H9 (cell line): Measurements from ENCODE around the gene MAPKAP1. TPM values are rescaled to one million over a fixed set of nuclear protein-coding genes. Genes with fewer than 3 reads are reported as not detected.
"Not testable (repeated sequence)": the region's sequence is repeated elsewhere in the genome, so short reads cannot be mapped to it uniquely, and the experiment has no call there.

Experiments
- DNase-seq: peaks from one replicate; pipeline ENCODE4 v3.0.0-alpha.2; 2017
- H2AFZ ChIP-seq: one replicate; pipeline ENCODE4 v1.6.1; 2013; ENCODE audit warnings: mild to moderate bottlenecking, low read length, control low read depth, moderate library complexity
- H2AK5ac ChIP-seq: 2 replicates; pipeline ENCODE4 v1.6.1; 2013; ENCODE audit warnings: low read length, control low read depth, mixed read lengths; ENCODE audit not compliant: insufficient read length
- H2BK120ac ChIP-seq: one replicate; pipeline ENCODE4 v1.6.1; 2013; ENCODE audit warnings: low read depth, mild to moderate bottlenecking, low read length, control low read depth, inconsistent platforms; ENCODE audit not compliant: poor library complexity, severe bottlenecking
- H2BK12ac ChIP-seq: 2 replicates; pipeline ENCODE4 v1.6.1; 2013; ENCODE audit warnings: low read length, control low read depth, mixed read lengths, low read depth; ENCODE audit not compliant: insufficient read length
- H2BK15ac ChIP-seq: 2 replicates; pipeline ENCODE4 v1.6.1; 2013; ENCODE audit warnings: low read depth, low read length, control low read depth
- H2BK20ac ChIP-seq: one replicate; pipeline ENCODE4 v1.6.1; 2013; ENCODE audit warnings: low read depth, mild to moderate bottlenecking, low read length, control low read depth, inconsistent platforms; ENCODE audit not compliant: poor library complexity, severe bottlenecking
- H2BK5ac ChIP-seq: 2 replicates; pipeline ENCODE4 v1.6.1; 2013; ENCODE audit warnings: low read length, control low read depth, mixed read lengths; ENCODE audit not compliant: insufficient read length
- H3K14ac ChIP-seq: 2 replicates; pipeline ENCODE4 v1.6.1; 2013; ENCODE audit warnings: low read length, control low read depth; ENCODE audit not compliant: insufficient read depth
- H3K18ac ChIP-seq: 2 replicates; pipeline ENCODE4 v1.6.1; 2013; ENCODE audit warnings: low read depth, mild to moderate bottlenecking, mixed read lengths, low read length, control low read depth; ENCODE audit not compliant: insufficient read length
- H3K23ac ChIP-seq: 2 replicates; pipeline ENCODE4 v1.6.1; 2013; ENCODE audit warnings: low read length, control low read depth, mixed read lengths, low read depth; ENCODE audit not compliant: insufficient read length
- H3K23me2 ChIP-seq: 2 replicates; pipeline ENCODE4 v1.6.1; 2013; ENCODE audit warnings: low read depth, mild to moderate bottlenecking, mixed read lengths, low read length, control low read depth; ENCODE audit not compliant: insufficient read length, poor library complexity, severe bottlenecking
- H3K27ac ChIP-seq: 2 replicates; pipeline ENCODE4 v1.5.1; 2013; ENCODE audit warnings: low read length, control low read depth, mixed read lengths, low read depth; ENCODE audit not compliant: insufficient read length
- H3K27me3 ChIP-seq: 2 replicates; pipeline ENCODE4 v1.6.1; 2013; ENCODE audit warnings: low read length, control low read depth, inconsistent platforms; ENCODE audit not compliant: insufficient read depth
- H3K4ac ChIP-seq: 2 replicates; pipeline ENCODE4 v1.6.1; 2013; ENCODE audit warnings: low read depth, mild to moderate bottlenecking, control low read depth, inconsistent platforms, low read length, moderate library complexity
- H3K4me1 ChIP-seq: 2 replicates; pipeline ENCODE4 v1.6.1; 2013; ENCODE audit warnings: low read length, control low read depth, inconsistent platforms; ENCODE audit not compliant: insufficient read depth
- H3K4me2 ChIP-seq: 2 replicates; pipeline ENCODE4 v1.6.1; 2013; ENCODE audit warnings: low read length, control low read depth, mixed read lengths; ENCODE audit not compliant: insufficient read length, insufficient read depth
- H3K56ac ChIP-seq: 2 replicates; pipeline ENCODE4 v1.6.1; 2013; ENCODE audit warnings: low read depth, mild to moderate bottlenecking, mixed read lengths, low read length, control low read depth; ENCODE audit not compliant: insufficient read length
- H3K79me1 ChIP-seq: 2 replicates; pipeline ENCODE4 v1.6.1; 2013; ENCODE audit warnings: low read depth, mild to moderate bottlenecking, moderate library complexity, low read length, control low read depth, inconsistent platforms; ENCODE audit not compliant: insufficient read depth, poor library complexity, severe bottlenecking
- H3K79me2 ChIP-seq: 2 replicates; pipeline ENCODE4 v1.6.1; 2013; ENCODE audit warnings: low read length, control low read depth, inconsistent platforms; ENCODE audit not compliant: insufficient read depth
- H3K9ac ChIP-seq: 2 replicates; pipeline ENCODE4 v1.6.1; 2013; ENCODE audit warnings: low read length, control low read depth, mixed read lengths; ENCODE audit not compliant: insufficient read length; ENCODE audit errors: extremely low read depth
- H3K9me3 ChIP-seq: one replicate; pipeline ENCODE4 v1.6.1; 2013; ENCODE audit warnings: low read depth, low read length, inconsistent platforms; ENCODE audit not compliant: control insufficient read depth
- H3T11ph ChIP-seq: one replicate; pipeline ENCODE4 v1.6.1; 2013; ENCODE audit warnings: mild to moderate bottlenecking, low read length, control low read depth, inconsistent platforms
- H4K20me1 ChIP-seq: one replicate; pipeline ENCODE4 v1.6.1; 2013; ENCODE audit not compliant: control insufficient read depth, insufficient read length, insufficient read depth
- H4K5ac ChIP-seq: 2 replicates; pipeline ENCODE4 v1.6.1; 2013; ENCODE audit warnings: low read depth, mild to moderate bottlenecking, mixed read lengths, low read length, control low read depth; ENCODE audit not compliant: insufficient read length
- H4K8ac ChIP-seq: replicated peaks from 2 replicates; pipeline ENCODE4 v1.6.1; 2013; ENCODE audit warnings: low read length, control low read depth, mixed read lengths, low read depth; ENCODE audit not compliant: insufficient read length
- H4K91ac ChIP-seq: 2 replicates; pipeline ENCODE4 v1.6.1; 2013; ENCODE audit warnings: low read depth, mild to moderate bottlenecking, moderate library complexity, mixed read lengths, low read length, control low read depth; ENCODE audit not compliant: insufficient read length
- H3K27ac Mint-ChIP-seq, 3 experiments: 2 replicates in 2 of 3; 3 replicates in 1 of 3; pipeline ENCODE4 v1.8.0; 2020 to 2021; ENCODE audit warnings: mixed read lengths in 3 of 3, mild to moderate bottlenecking in 1 of 3, moderate library complexity in 1 of 3
- H3K27me3 Mint-ChIP-seq: 2 replicates; pipeline ENCODE4 v1.8.0; 2021; ENCODE audit warnings: low read depth, mild to moderate bottlenecking, moderate library complexity, mixed read lengths
- H3K36me3 Mint-ChIP-seq, 3 experiments: 2 replicates in 2 of 3; 3 replicates in 1 of 3; pipeline ENCODE4 v1.8.0; 2020 to 2021; ENCODE audit warnings: low read depth in 3 of 3, mixed read lengths in 3 of 3; ENCODE audit not compliant: insufficient read depth in 1 of 3
- H3K4me1 Mint-ChIP-seq, 2 experiments: 2 replicates each; pipeline ENCODE4 v1.8.0; 2020; ENCODE audit warnings: mixed read lengths in 2 of 2
- H3K4me3 Mint-ChIP-seq, 2 experiments: 2 replicates in 1 of 2; 3 replicates in 1 of 2; pipeline ENCODE4 v1.8.0; 2020 to 2021; ENCODE audit warnings: mild to moderate bottlenecking in 2 of 2, mixed read lengths in 2 of 2, moderate library complexity in 1 of 2
- H3K9me3 Mint-ChIP-seq, 2 experiments: 2 replicates in 1 of 2; 3 replicates in 1 of 2; pipeline ENCODE4 v1.8.0; 2020; ENCODE audit warnings: mild to moderate bottlenecking in 2 of 2, mixed read lengths in 2 of 2, moderate library complexity in 1 of 2
- WGBS: extraction: QIAGEN DNeasy Blood & Tissue Kit; methylation state at CpG from one replicate; pipeline ENCODE4 v1.1.7; 2013; ENCODE audit warnings: missing lambda C conversion rate, low lambda C conversion rate, mixed read lengths; ENCODE audit not compliant: insufficient read length; ENCODE audit errors: extremely low coverage; 5-methylcytosine and 5-hydroxymethylcytosine counted together
- total RNA-seq: library from RNA; stranded (reverse); gene quantifications from 2 replicates; pipeline ENCODE4 v1.2.1, GENCODE V29; 2021
- TF ChIP-seq, protein P1 (sequence below): fragments of 200-600 bp; sonication (generic); conservative IDR thresholded peaks from 3 replicates; pipeline ENCODE4 v1.8.0; 2021; ENCODE audit warnings: antibody characterized with exemption, mild to moderate bottlenecking

Gene MAPKAP1
- total RNA-seq, 1 experiment from 2014 or later, result 97.0 TPM

- Mint-ChIP-seq H3K36me3 (peaks cover 0 to 6% (median 1%) of the 10 kb centered on the region in 3 experiments; a peak in 3 of 7 replicates), H3K4me3 (no peak overlapping the region), H3K27ac (peak overlapping the region; percentile 77 to 94 (median 93); a peak in 2 of 7 replicates), H3K4me1 (peaks cover 43 to 45% of the 10 kb centered on the region in 2 experiments), H3K27me3 (no peaks in the 10 kb centered on the region), H3K9me3 (no peaks in the 10 kb centered on the region)
- no peak overlapping the region for H3K14ac ChIP-seq
- no peak overlapping the region for H2BK120ac ChIP-seq
- no peak overlapping the region for H4K5ac ChIP-seq
- H3K56ac ChIP-seq, result no peak overlapping the region
- no peak overlapping the region for H3K23ac ChIP-seq
- no peak overlapping the region for H4K91ac ChIP-seq
- no peak overlapping the region for H4K8ac ChIP-seq
- no peaks in the 10 kb centered on the region for H4K20me1 ChIP-seq
- no peak overlapping the region for H2BK5ac ChIP-seq
- H3K79me2 ChIP-seq, result peaks cover 11% of the 10 kb centered on the region; the same call in 1 of the 2 replicates
- H2BK20ac ChIP-seq, result no peak overlapping the region
- no peak overlapping the region for H2BK12ac ChIP-seq
- peaks cover 10% of the 10 kb centered on the region; the same call in 1 of the 2 replicates for H3K4me1 ChIP-seq
- H2AFZ ChIP-seq, result no peak overlapping the region
- H3K4ac ChIP-seq, result no peak overlapping the region
- no peak overlapping the region for H3K18ac ChIP-seq
- H2BK15ac ChIP-seq, result no peak overlapping the region
- H2AK5ac ChIP-seq, result no peak overlapping the region
- H3T11ph ChIP-seq, result no peak overlapping the region
- peaks cover 5% of the 10 kb centered on the region for H3K79me1 ChIP-seq
- H3K4me2 ChIP-seq, result no peak overlapping the region
- TF ChIP-seq, protein P1, sequence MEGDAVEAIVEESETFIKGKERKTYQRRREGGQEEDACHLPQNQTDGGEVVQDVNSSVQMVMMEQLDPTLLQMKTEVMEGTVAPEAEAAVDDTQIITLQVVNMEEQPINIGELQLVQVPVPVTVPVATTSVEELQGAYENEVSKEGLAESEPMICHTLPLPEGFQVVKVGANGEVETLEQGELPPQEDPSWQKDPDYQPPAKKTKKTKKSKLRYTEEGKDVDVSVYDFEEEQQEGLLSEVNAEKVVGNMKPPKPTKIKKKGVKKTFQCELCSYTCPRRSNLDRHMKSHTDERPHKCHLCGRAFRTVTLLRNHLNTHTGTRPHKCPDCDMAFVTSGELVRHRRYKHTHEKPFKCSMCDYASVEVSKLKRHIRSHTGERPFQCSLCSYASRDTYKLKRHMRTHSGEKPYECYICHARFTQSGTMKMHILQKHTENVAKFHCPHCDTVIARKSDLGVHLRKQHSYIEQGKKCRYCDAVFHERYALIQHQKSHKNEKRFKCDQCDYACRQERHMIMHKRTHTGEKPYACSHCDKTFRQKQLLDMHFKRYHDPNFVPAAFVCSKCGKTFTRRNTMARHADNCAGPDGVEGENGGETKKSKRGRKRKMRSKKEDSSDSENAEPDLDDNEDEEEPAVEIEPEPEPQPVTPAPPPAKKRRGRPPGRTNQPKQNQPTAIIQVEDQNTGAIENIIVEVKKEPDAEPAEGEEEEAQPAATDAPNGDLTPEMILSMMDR, result no peak
- WGBS, result no CpG with 5 or more reads among the region's 6 CpGs
- H3K27me3 ChIP-seq, result no peaks in the 10 kb centered on the region
- no peak for DNase-seq
- no peak overlapping the region for H3K27ac ChIP-seq
- no peaks in the 10 kb centered on the region for H3K23me2 ChIP-seq
- no peaks in the 10 kb centered on the region for H3K9me3 ChIP-seq
- H3K9ac ChIP-seq, result no peak overlapping the region
Observed at GRCh38 chr9:125696106-125696647, 10.8 kb downstream of the MAPKAP1 start.

DNA sequence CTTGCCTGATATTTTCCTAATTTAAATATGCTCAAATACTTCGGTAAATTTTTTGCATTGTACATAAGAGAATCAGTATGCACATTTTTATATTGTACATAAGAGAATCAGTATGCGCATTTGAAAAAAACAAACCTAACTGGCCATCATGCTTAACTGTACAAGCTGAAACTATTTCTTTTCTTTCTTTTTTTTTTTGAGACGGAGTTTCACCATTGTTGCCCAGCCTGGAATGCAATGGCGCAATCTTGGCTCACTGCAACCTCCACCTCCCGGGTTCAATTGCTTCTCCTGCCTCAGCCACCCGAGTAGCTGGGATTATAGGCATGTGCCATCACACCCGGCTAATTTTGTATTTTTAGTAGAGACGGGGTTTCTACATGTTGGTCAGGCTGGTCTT is 11.5 kb downstream of the MAPKAP1 start:
- WGBS, result no CpG with 5 or more reads among the region's 8 CpGs
- not testable (repeated sequence) for H4K20me1 ChIP-seq
- peaks cover 40 to 45% of the 10 kb centered on the region in 2 experiments for H3K4me1 Mint-ChIP-seq

More for the DNA sequence above, 11.5 kb downstream of the MAPKAP1 start:
- H2BK20ac ChIP-seq, H3K23me2 ChIP-seq, H3K4me1 ChIP-seq, H2AFZ ChIP-seq, H3K79me1 ChIP-seq, DNase-seq, H2BK12ac ChIP-seq, H3K27me3 Mint-ChIP-seq, H2BK120ac ChIP-seq, H3K27me3 ChIP-seq, H3K56ac ChIP-seq, H3K27ac ChIP-seq, H3K9me3 ChIP-seq, H4K91ac ChIP-seq, H3K9ac ChIP-seq, H3K4me3 Mint-ChIP-seq, H3K18ac ChIP-seq, H3K9me3 Mint-ChIP-seq, H3T11ph ChIP-seq, H3K36me3 Mint-ChIP-seq, H4K5ac ChIP-seq, H3K14ac ChIP-seq, H3K4me2 ChIP-seq, H3K4ac ChIP-seq, H2BK5ac ChIP-seq, H3K23ac ChIP-seq, H4K8ac ChIP-seq, H2BK15ac ChIP-seq, H2AK5ac ChIP-seq: not testable (repeated sequence)
- H3K79me2 ChIP-seq, result peaks cover 11% of the 10 kb centered on the region; the same call in 1 of the 2 replicates
- peak overlapping the region in 2 of 3 experiments; percentile 20 to 94; a peak in 2 of 7 replicates for H3K27ac Mint-ChIP-seq
